Colon (tissue), 2 donors: ENCODE results near the gene TPRN.

ENCODE experiments used
- FAIRE-seq: peaks from 2 replicates; lab custom pipeline; 2012; peaks lifted over from hg19 to GRCh38; lab: Jason Lieb, UNC
- donor health status: control.
- donor health status: control.

The TPRN gene

DNA sequence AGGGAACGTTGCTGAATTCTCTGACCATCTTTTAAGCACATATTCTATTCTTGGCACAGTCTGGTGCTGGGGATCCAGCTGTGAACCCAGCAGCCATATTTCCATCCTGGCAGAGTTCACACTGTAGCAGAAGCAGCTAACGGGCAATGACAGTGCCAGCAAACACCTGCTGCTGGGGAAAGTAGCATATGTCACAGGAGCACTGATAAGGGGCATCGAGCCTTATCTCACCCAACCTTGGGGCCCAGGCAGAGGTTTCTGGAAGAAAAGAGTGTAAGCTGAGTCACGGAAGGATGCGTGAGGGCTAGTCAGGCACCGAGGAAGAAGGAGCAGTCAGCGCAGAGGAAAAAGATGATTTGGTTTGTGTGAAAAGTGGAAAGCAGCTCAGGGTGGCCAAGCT lies 6.1 kb upstream of the TPRN start:
- FAIRE-seq = no peak

DNA sequence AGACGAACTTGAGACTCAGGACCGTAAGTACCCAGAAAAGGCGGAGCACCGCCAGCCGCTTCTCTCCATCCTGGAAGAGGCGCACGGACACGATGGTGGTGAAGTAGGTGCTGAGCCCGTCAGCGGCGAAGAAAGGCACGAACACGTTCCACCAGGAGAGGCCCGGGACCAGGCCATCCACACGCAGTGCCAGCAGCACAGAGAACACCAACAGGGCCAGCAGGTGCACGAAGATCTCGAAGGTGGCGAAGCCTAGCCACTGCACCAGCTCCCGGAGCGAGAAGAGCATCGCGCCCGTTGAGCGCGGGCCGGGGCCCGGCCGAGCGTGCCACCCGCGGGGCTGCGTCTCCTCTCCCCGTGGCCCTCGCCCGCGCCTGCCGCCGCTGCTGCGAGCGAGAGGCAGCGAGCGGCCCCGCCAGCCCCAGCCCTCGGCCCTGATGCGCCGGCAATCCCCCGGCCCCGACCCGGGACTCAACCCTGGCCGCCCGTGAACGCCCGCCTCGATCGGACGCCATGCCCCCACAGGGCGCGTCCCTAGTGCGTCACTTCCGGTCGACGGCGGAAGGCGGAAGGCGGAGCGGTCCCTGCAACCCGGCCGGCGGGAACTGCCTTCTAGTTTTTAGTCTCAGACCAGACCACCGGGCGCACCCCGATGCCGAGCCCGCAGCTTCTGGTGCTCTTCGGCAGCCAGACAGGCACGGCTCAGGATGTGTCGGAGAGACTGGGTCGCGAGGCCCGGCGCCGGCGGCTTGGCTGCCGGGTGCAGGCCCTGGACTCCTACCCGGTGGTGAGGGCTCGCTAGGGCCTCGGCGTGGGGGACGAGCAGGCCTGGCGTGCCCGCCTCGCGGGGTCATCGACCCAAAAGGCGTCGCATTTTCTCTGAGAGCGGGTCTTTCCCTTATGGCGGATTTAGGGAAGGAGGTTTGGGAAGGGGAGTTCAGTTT lies 4.9 kb upstream of the TPRN start, which contains the start of the genes NDOR1 and TMEM203:
NDOR1 (plus strand) TSS at position 575 of the 944 bp plus-strand sequence; CDS start at position 653, 78 bp downstream.
TMEM203 (minus strand) TSS at position 523 of the 944 bp plus-strand sequence; CDS start at position 289, 234 bp downstream.
- FAIRE-seq = no peak

DNA sequence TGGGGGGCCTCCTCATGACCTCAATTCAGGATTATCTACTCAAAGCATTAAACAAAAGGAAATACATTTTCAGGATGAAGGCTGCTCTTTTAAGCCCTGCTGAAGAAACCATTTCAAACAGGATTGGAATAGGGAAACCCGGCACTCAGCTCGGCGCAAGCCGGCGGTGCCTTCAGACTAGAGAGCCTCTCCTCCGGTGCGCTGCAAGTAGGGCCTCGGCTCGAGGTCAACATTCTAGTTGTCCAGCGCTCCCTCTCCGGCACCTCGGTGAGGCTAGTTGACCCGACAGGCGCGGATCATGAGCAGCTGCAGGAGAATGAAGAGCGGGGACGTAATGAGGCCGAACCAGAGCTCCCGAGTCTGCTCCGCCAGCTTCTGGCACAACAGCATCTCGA lies 4.2 kb upstream of the TPRN start:
- no peak for FAIRE-seq

DNA sequence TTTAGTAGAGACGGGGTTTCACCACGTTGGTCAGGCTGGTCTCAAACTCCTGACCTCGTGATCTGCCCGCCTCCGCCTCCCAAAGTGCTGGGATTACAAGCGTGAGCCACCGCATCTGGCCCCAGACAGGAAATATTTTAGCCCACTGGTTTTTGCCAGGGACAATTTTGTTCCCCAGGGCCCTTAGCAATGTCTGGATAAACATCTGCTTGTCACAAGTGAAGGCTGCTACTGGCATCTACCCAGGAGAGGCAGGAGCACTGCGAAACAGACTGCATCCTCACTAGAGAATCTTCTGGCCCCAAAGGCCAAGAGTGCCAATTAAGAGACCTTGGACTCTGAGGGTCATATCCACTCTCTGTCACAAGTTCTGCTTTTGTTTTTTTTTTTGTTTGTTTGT lies 2.4 kb upstream of the TPRN start:
- no peak for FAIRE-seq

DNA sequence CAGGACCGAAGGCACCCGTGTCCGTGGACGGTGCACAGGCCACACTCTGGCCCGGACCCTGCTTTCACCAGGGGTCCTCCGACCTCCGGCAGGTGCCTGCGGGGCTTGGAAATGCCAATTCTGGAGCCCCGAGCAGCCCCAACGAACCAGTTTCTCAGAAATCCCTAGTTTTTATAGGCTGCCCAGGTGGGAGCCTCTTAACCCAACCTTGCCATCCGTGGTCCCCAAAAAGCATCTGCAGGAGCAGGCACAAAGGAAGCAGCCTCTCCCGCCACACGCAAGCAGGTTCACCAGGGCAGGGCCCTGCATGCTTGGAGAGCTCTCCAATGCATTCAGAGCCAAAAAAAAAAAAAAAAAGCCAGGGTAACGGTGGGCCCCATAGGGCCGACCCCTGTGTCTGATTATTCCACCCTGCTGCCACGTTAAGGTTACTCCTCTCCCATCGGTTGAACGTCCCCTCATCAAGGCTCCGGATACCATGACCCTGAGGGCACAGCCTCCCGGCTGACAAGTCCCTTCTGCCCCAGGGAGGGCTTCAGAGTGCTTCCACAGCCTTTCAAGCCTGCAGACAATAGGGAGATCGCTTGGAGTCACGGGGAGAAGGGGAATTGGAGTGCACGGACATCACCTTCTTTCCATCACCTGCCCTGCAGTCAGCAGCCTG lies 796 bp upstream of the TPRN start:
- FAIRE-seq = no peak

DNA sequence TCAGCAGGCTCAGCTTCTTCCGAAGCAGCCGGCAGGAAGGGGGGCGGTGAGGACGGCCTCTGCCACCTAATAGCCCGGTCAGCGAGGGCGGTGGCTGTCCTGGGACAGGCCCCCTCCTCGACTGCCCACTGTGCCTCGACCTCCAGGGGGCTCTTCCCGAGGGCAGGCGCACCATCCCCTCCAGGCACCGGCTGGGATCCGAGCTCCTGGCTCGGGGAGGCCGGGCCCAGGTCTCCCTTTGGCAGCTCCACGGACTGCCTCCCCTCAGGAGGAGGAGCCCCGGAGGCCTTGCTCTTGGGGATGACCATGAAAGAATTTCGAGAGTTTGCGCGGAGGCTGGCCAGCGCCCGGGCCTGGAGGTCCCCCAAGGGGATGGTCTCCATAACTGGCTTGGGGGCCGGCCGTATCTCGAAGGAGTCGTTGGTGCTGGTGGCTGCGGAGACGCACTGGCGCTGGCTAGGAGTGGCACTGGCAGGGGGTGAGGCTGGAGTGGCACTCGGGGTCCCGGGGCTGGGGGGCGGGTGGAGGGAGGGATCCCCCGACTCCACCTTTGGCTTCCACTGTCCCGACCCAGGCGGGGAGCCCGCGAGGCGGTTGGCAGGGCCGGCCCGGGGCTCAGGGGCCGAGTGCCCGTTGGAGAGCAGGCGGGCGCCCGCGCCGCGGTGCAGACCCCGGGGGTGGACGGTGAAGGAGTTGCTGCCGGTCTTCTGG lies 975 bp downstream of the TPRN start:
- FAIRE-seq = no peak

DNA sequence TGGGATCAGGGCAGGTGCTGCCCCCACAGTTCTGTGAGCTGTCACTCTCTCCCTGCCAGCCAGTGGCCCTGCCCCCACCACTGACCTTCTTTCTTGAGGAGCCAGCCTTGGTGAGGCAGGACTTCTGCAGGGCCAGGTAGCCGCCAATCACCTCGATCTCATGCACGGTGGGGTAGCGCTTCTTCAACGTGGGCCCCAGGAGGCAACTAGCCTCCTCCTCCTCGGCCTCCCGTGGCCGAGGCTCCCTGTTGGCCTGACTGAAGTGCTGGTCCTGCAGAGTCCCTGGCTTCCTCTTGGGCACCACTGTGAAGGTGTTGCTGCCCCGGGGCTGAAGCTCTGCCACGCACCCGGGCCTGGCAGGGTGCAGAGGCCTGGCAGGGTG lies 1.6 kb downstream of the TPRN start:
- FAIRE-seq = no peak

DNA sequence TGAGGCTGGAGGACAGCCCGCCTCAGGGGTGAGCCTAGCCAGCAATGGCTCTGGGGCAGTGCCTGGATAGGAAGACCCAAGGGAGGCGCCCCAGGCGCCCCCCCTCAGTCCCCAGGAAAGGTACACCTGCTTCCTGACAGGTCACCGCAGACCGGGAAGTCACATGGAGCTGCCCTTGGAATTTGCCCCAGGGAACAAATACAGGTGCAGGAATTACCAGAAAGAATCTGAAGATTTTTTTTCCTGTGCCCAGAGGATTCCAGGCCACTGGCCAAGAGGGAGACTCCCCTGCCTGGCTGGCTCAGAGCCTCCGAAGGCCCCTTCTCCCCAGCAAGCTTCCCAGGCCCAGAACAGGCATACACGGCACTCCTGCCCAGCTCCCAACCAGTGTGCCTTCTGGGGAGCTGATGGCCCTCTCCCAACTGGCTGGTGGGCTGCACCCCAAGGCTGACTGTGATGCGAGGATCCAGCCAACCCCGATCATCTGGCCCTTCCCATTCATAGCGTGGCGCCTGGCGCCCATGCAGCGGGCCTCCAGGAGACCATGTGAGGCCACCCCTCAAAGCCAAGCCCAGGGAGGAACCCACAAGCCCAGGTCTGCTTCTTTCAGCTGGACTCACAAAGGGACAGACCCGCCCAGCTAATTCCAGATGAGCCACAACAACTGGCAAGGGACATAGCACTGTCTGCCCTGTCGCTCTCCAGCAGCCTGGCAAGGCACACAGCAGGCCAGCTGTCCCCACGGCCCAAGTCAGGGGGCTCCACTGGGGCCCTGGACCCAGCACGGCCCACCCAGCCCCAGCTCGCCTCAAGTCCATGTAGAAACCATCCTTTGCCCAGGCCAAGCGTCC lies 2.3 kb downstream of the TPRN start:
- FAIRE-seq = no peak

DNA sequence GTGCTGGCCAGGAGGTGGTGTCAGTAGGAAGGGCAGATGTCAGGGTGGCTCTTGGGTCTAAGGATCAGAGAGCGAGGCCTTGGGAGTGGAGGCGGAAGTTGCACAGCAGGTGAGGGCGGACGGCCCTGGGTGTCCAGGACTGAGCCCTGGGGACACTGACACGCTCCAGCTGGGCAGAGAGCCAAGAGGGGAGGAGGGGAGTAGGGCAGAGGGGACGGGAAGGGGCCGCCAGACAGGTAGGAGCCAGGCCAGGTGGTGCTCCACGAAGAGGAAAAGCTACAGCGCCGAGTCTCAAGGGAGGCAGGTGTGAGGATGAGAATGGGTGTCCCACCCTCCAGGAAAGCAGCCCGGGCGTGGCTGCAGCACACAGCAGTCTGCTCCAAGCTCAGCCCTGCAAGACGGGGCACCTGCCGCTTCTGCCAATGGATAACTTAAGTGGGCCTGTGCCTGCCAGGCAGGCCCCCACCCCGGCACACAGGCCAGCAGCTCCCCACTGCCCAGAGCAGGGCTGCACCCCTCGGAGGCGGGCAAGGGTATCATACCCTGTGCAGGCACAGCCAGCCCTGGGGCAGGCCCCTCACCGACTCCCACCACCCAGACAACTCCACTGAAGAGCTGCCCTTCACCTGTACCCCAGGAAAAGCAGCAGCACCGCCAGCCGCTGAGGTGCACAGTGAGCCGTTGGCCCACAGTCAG lies 4.9 kb downstream of the TPRN start:
- no peak for FAIRE-seq

DNA sequence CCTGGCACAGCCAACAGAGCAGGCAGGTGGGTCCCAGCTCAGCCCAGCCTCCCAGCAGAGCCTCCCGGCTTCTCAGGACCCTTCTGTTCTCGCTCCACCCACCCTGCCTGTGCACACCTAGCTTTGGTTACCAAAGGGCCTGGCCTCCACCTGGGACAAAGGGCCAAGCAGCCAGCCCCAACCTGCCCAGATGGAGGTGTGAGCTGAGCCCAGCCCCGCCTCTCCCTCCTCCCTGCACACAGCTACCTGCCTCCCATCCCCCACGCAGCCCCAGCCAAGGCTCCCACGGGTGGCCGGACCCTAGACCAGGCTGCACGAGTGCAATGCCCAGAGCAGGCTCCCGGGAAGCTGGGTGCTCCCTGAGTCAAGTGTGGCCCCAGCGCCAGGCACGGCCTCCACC lies 5.6 kb downstream of the TPRN start:
- FAIRE-seq = no peak

DNA sequence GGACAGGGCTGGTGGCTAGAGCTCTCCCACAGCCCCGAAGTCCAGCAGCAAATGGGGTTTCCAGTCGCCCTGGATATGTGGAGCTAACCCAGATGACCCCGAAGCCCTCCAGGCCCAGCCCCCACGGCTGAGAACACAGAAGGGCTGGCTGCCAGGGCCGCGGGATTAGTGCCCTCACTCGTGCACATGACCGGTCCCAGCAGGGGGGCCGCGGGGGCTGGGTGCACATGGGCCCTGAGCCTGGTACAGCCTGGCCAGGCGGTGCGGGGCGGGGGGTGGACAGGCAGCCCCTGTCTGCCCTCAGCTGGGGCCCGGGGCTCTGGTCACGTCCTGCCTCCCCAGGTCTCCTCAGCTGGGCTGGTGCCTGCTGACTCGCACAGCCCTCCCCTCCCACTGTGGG lies 6.2 kb downstream of the TPRN start:
- FAIRE-seq = no peak

DNA sequence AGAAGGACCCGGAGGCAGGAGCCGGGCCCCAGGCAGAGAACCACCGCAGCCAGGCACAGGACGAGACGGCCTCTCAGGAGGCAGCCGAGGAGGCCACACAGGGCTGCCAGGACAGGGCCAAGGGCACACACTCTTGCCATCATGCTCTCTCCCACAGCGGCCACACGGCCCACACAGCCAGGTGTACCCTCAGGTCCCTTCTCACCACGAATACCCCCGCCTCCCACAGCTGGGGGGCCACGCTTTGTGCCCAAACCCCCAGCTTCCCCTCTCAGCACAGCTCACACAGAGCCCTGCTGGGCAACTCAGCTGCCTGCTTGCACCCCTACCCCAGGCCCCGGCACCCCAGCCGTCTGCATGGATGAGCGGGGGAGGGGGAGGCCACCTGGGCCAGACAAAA lies 6.8 kb downstream of the TPRN start:
- no peak for FAIRE-seq

DNA sequence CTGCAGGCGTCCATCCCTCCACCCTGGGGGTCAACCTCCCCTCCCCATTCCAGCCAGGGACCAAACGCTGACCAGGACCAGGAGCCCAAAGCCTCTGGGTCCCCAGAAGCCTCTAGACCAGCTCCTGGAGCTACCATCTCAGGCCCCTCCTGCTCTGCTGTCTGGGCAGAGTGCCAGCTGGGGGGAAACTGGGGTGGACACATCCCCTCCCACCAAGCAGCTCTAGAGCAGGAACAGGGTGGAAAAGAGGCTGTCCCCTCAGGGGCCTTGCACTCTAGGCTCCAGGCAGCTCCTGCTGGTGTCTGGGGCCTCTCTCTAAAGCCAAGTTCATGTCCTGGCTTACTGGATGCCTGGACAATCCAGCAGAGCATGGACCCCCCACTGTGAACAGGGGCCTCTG lies 7.7 kb downstream of the TPRN start:
- FAIRE-seq = no peak

DNA sequence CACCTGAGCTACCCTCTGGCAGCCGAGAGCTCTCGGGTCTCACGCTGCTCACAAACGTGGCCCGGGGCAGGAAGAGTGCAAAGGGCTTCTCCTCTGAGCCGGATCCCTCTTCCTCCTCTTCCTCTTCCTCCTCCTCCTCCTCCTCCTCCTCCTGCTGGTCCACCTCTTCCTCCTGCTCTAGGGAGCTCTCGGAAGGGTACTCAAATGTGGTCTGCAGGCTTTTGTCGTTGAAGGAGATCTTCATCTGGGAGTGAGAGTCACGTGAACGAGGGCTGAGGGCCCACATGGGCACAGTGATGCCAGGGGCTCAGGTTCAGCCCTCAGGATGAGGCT lies 8.1 kb downstream of the TPRN start:
- FAIRE-seq = no peak

DNA sequence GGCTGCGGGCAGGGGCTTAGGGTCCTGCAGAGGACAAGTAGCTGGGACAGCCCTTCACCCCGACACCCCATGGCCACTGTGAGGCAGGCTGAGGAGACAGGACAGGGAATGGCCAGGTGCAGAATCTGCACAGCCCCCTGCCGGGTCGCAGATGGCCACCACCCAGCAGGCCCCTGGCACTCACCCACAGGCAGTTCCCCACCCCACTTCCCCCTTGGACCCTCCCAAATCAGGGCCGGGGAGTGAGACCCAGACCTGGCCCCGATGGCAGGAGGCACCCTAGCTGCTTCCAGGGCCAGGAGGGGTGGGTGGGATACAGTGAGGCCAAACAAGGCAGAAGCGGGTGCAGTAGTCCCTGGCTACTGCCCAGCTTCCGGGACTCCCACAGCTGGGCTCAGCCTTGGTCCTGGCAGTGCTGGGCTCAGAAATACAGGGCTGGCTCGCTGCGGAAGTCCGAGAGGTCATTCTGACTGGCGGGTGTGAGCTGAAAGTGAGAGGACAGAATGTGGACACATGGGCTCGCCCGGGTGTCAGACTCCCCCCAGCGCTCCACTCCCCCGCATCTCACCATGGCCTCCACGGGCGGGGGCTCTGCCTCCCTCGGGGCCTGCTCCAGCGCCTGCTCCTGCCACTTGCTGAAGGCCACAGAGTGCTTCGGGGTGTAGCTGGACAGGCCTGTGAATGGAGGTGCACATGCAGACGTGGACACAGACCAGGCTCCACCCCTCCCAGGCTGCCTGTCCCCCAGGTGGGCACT lies 8.7 kb downstream of the TPRN start:
- no peak for FAIRE-seq

DNA sequence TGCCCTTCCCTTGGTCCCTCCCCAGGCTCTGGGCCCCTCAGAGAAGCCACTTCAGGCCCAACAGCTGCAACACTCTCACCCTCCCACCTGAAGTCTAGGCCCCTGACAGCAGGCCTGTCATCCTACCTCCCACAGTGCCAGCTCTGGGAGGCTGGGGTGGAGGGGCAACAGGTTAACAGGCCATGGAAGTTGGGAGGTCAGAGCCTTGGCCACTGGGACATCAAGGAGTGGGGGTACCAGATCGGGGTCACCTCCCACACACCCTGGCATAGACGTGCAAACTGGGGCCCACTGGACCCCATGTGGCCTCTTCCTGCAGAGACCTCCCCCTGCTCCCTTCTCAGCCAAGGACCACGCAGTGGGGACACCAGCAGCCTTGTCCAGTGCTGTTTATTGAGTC lies 9.3 kb downstream of the TPRN start:
- FAIRE-seq = no peak

DNA sequence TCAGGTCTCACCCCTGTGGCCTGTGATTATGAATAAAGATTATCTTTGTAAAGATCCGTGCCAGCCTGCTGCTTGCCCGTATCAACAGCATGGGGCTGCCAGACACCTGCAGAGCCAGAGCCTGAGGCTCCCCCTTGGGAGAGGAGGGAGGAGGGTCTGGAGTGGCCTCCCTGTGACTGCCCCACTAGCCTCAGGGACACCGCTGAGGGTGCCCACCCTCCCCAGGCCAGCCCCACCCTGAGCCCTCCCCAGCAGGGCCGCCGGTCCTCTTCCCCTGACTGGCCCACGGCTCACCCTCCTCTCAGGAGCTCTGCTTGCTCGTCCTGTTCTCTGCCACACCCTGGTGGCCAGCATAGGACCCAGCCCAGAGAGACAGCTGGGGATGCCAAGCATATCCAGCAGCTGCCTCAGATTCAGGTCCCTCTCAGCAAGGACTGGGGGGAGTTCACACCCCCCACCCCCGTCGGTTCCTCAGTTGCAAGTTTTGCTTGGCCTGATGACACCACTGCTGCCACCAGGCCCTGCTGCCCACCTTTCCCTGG lies 10.2 kb downstream of the TPRN start:
- no peak for FAIRE-seq

DNA sequence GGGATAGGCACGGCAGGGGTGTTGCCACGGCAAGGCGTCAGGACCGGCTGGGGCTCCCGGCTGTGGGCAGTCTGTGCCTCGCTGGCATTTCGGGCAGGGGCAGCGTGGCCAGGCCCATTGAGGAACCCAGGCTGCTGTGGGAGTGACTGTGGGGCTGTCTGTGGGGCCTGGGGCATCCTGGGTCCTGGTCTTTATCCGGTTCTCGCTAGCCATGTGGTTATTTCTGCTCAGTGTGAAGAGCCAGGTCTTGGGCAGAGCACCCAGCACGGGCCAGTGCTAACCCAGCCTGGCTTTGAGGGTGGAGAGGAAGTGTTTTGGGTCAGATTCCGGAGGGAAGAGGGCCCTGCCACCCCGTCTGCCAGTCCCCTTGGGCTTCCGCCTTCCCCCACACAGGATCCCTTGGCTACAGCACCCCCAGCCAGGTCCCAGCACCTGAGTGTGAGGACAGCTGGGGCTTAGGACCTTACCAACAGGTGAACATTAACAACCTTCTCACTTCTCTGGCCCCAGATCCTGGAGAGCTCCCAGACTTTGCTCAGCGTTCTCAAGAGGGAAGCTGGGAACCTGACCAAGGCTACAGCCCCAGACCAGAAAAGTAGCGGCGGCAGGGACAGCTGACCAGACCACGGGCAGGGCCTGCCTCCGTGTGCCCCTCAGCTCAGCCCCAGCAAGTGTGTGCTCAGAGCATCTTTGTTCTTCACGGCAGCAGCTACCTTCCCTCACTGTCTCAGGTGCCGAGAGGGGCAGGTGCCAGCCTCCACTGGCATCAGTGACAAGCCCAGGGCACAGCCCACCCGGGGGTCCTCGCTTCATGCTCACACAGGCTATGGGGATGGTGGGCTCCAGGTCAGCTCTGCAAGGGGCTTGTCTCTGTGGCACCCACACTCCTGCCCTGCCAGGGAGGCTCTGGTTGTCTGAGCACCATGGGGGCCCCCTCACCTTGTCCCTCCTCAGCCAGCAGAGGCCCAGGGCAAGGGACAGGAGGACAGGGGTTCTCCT lies 10.9 kb downstream of the TPRN start:
- no peak for FAIRE-seq
